DND-41 (cell line): ENCODE results near the gene SCAF11.

Experiments used
- EZH2 ChIP-seq: IDR thresholded peaks from 3 replicates; pipeline ENCODE4 v1.6.1; 2012; ENCODE audit warnings: borderline replicate concordance, low read depth, mild to moderate bottlenecking, moderate library complexity, low read length, inconsistent platforms; ENCODE audit not compliant: severe bottlenecking
- TF ChIP-seq, protein P1 (sequence below): IDR thresholded peaks from 2 replicates; pipeline ENCODE4 v1.5.1; 2012; ENCODE audit warnings: borderline replicate concordance, low read length, moderate library complexity, mild to moderate bottlenecking; ENCODE audit not compliant: poor library complexity, severe bottlenecking; ENCODE audit errors: extremely low read depth

DNA sequence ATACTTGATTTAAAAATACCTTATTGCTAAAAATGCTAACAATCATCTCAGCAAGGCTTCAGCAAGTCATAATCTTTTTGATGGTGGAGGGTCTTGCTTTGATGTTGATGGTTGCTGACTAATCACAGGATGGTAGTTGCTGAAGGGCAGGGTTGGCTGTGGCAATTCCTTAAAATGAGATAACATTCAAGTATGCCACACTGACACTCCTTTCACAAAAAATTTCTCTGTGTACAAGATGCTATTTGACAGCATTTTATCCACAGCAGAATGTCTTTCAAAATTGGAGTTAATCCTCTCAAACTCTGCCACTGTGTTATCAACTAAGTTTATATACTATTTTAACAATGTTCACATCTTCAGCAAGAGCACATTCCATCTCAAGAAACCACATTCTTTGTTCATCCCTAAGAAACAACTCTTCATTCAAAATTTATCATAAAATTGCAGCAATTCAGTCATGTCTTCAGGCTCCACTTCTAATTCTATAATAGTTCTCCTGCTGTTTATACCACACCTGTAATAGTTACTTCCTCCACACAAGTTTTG is 16.1 kb downstream of the SCAF11 start:
- TF ChIP-seq, protein P1, sequence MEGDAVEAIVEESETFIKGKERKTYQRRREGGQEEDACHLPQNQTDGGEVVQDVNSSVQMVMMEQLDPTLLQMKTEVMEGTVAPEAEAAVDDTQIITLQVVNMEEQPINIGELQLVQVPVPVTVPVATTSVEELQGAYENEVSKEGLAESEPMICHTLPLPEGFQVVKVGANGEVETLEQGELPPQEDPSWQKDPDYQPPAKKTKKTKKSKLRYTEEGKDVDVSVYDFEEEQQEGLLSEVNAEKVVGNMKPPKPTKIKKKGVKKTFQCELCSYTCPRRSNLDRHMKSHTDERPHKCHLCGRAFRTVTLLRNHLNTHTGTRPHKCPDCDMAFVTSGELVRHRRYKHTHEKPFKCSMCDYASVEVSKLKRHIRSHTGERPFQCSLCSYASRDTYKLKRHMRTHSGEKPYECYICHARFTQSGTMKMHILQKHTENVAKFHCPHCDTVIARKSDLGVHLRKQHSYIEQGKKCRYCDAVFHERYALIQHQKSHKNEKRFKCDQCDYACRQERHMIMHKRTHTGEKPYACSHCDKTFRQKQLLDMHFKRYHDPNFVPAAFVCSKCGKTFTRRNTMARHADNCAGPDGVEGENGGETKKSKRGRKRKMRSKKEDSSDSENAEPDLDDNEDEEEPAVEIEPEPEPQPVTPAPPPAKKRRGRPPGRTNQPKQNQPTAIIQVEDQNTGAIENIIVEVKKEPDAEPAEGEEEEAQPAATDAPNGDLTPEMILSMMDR: no peak
- no peak for TF ChIP-seq EZH2
